ENCODE data around the gene FOSL1. TPM values are rescaled to one million over a fixed set of nuclear protein-coding genes. Genes with fewer than 3 reads are reported as not detected.

The FOSL1 gene
- total and polyA plus RNA-seq, 11 donors: 0.22 to 48.1 (median 1.5) TPM

GRCh38 chr11:65916391-65916790, 16.2 kb upstream of the FOSL1 start:
- ATAC-seq (no peak), DNase-seq (no peak)
- peak overlapping the region in 4 of 12 donors; percentile 4 to 33 (median 12) for H3K4me3 ChIP-seq
- intact Hi-C loops (cut with DNase I): loop anchor here in 1 of 10 donors (5.0 kb wide), 1 partner anchor 46 kb away; the partner anchor contains the start of gene SART1
- peak overlapping the region in 11 of 12 donors; percentile 34 to 98 (median 84) for H3K27ac ChIP-seq
- H3K36me3 ChIP-seq: peaks cover 0 to 9% (median 0%) of the 10 kb centered on the region in 9 donors
- no peaks in the 10 kb centered on the region for H3K27me3 ChIP-seq
- no peak for TF ChIP-seq POLR2A (IDR thresholded peaks at IDR 0.05)
- peaks cover 16 to 66% (median 56%) of the 10 kb centered on the region in 12 donors for H3K4me1 ChIP-seq
- WGBS, 4 donors: 67 to 79% (median 76%) methylated on average over 6 to 7 of the region's 7 CpGs
- no peaks in the 10 kb centered on the region for H3K9me3 ChIP-seq

- Histone ChIP-seq H3K27me3 (no peaks in the 10 kb centered on the region), H3K36me3 (peaks cover 0 to 9% (median 0%) of the 10 kb centered on the region in 9 donors), H3K9me3 (no peaks in the 10 kb centered on the region), H3K27ac (peak overlapping the region; percentile 34 to 98 (median 82)), H3K4me1 (peaks cover 16 to 65% (median 58%) of the 10 kb centered on the region in 12 donors), H3K4me3 (peak overlapping the region in 6 of 12 donors; percentile 6 to 33 (median 13))
- no peak for TF ChIP-seq POLR2A (IDR thresholded peaks at IDR 0.05)
- TF ChIP-seq CTCF (IDR thresholded peaks at IDR 0.05): no peak
- intact Hi-C loops (cut with DNase I): loop anchor here in 1 of 10 donors (5.0 kb wide), 1 partner anchor 46 kb away; the partner anchor contains the start of gene SART1
- ATAC-seq: peak; percentile 29 to 64 (median 56)
- 15 to 30% (median 20%) methylated on average over 6 to 13 of the region's 13 CpGs for WGBS, 4 donors
- peak; percentile 72 to 93 (median 83) for DNase-seq
Measured at GRCh38 chr11:65915821-65916251, 15.6 kb upstream of the FOSL1 start.

- Histone ChIP-seq H3K4me3 (peak overlapping the region in 6 of 12 donors; percentile 6 to 33 (median 13)), H3K27me3 (no peaks in the 10 kb centered on the region), H3K9me3 (no peaks in the 10 kb centered on the region), H3K4me1 (peaks cover 13 to 59% (median 52%) of the 10 kb centered on the region in 12 donors), H3K36me3 (peaks cover 0 to 9% (median 0%) of the 10 kb centered on the region in 9 donors), H3K27ac (peak overlapping the region; percentile 34 to 98 (median 82))
- 63 to 70% (median 69%) methylated on average over 10 of the region's 10 CpGs for WGBS, 4 donors
- DNase-seq (no peak), ATAC-seq (no peak)
- TF ChIP-seq CTCF (IDR thresholded peaks at IDR 0.05) (no peak), POLR2A (IDR thresholded peaks at IDR 0.05) (no peak)
- intact Hi-C loops (cut with DNase I): loop anchor here in 1 of 10 donors (5.0 kb wide), 1 partner anchor 47 kb away; the partner anchor contains the start of gene SART1
Measured at GRCh38 chr11:65915101-65915820, 15.1 kb upstream of the FOSL1 start.

GRCh38 chr11:65912845-65913244, 12.7 kb upstream of the FOSL1 start:
- ATAC-seq (no peak), DNase-seq (no peak)
- Histone ChIP-seq H3K9me3 (no peaks in the 10 kb centered on the region), H3K36me3 (peaks cover 0 to 9% (median 0%) of the 10 kb centered on the region in 9 donors), H3K4me1 (peaks cover 10 to 49% (median 44%) of the 10 kb centered on the region in 12 donors), H3K27ac (no peak overlapping the region), H3K27me3 (no peaks in the 10 kb centered on the region), H3K4me3 (no peak overlapping the region)
- WGBS, 4 donors: 67 to 79% (median 70%) methylated on average over 4 of the region's 4 CpGs
- intact Hi-C loops (cut with DNase I): no loop called here
- no peak for TF ChIP-seq CTCF (IDR thresholded peaks at IDR 0.05)
- TF ChIP-seq POLR2A (IDR thresholded peaks at IDR 0.05): no peak

Data from heart left ventricle (tissue), 16 donors.